IPS DF 6.9 (cell line): Measurements from ENCODE around the gene COL4A5.
"Not testable (repeated sequence)": the region's sequence is repeated elsewhere in the genome, so short reads cannot be mapped to it uniquely, and the experiment has no call there.

Experiments used
- DNase-seq: peaks from one replicate; pipeline ENCODE4 v3.0.0-alpha.2; 2013; ENCODE audit warnings: low read depth, low spot score
- H3K27ac ChIP-seq: one replicate; pipeline ENCODE4 v1.5.1; 2013; ENCODE audit warnings: low read length, control low read depth
- H3K27me3 ChIP-seq: 2 replicates; pipeline ENCODE4 v1.6.1; 2013; ENCODE audit warnings: mild to moderate bottlenecking, low read length; ENCODE audit not compliant: control insufficient read depth, insufficient read depth
- H3K36me3 ChIP-seq: 2 replicates; pipeline ENCODE4 v1.6.1; 2013; ENCODE audit warnings: low read length; ENCODE audit not compliant: control insufficient read depth, insufficient read depth
- H3K4me1 ChIP-seq: 2 replicates; pipeline ENCODE4 v1.6.1; 2013; ENCODE audit warnings: low read length; ENCODE audit not compliant: control insufficient read depth, insufficient read depth
- H3K4me3 ChIP-seq: 2 replicates; pipeline ENCODE4 v1.5.1; 2013; ENCODE audit warnings: mild to moderate bottlenecking, low read length
- H3K9me3 ChIP-seq: 2 replicates; pipeline ENCODE4 v1.6.1; 2013; ENCODE audit warnings: low read length, inconsistent platforms; ENCODE audit not compliant: control insufficient read depth, insufficient read depth
- WGBS: extraction: QIAGEN DNeasy Blood & Tissue Kit; methylation state at CpG from one replicate; pipeline ENCODE4 v1.1.7; 2013; ENCODE audit warnings: mixed read lengths, missing lambda C conversion rate; ENCODE audit not compliant: insufficient read length, insufficient coverage; 5-methylcytosine and 5-hydroxymethylcytosine counted together

COL4A5 gene

DNA sequence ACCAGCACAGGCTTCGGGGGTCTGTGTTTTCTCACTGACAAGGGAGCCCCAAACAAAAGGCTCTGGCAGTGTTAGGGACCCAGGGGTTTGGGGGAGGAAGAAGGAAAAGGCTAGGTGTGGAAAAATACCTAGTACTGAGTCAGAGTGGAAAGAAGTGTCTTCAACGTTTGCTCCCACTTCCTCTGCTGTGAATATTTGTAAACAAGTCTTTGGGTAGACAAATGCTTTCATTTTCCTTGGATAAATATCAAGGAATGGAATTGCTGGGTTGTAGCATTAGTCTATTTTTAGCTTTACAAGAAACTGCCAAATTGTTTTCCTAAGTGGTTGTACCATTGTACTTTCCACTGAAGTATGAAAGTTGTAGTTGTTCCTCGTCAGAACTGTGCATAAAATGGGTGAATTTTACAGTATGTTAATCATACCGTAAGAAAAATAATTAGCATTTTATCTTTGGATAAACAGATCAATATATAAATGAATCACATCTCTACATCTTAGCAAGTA is 17.4 kb downstream of the COL4A5 start:
- Histone ChIP-seq H3K36me3 (no peaks in the 10 kb centered on the region), H3K4me3 (no peak overlapping the region), H3K9me3 (no peaks in the 10 kb centered on the region), H3K27me3 (no peaks in the 10 kb centered on the region), H3K27ac (no peak overlapping the region), H3K4me1 (no peaks in the 10 kb centered on the region)
- no CpG with 5 or more reads among the region's 4 CpGs for WGBS
- DNase-seq: no peak

DNA sequence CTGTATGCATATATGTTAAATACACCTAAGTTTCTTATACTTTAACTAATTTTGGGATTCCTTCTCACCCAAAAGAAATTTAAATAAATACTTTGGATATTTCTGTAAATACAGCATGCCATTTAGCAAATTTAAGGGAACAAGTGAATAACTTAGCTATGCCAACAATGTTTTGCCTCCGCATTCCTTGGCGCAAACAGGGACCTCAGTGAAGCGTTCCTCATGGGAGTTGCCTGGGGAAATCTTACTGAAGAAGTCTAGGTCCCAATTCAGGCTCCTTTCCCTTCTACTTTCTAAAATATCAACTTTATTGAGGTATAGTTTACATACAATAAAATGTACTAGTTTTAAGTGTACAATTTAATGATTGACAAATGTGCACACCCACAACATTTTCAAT is 25.0 kb downstream of the COL4A5 start:
- Histone ChIP-seq H3K4me3 (no peak overlapping the region), H3K4me1 (no peaks in the 10 kb centered on the region), H3K9me3 (no peaks in the 10 kb centered on the region), H3K36me3 (no peaks in the 10 kb centered on the region), H3K27ac (no peak overlapping the region), H3K27me3 (no peaks in the 10 kb centered on the region)
- no peak for DNase-seq
- no CpG with 5 or more reads among the region's 3 CpGs for WGBS

DNA sequence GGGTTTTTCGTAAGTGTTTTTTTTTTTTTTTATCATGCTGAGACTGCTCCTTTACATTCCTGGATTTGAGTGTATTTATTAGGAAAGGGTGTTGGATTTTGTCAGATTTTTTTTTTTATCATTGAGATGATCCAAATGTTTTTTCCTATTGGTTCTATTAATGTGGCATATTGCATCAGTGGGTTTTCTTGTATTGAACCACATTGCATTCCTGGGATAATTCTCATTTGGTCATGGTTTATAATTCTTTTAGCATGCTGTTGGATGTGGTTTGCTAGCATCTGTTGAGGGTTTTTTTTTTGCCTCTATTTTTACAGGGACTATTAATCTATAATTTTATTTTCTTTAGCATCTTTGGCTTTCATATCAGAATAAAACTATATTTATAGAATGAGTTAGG is 28.8 kb downstream of the COL4A5 start:
- no peak overlapping the region for H3K27ac ChIP-seq
- H3K4me3 ChIP-seq: no peak overlapping the region
- H3K9me3 ChIP-seq: no peaks in the 10 kb centered on the region
- DNase-seq: no peak
- H3K36me3 ChIP-seq: no peaks in the 10 kb centered on the region
- no CpG with 5 or more reads among the region's 1 CpG for WGBS
- no peaks in the 10 kb centered on the region for H3K4me1 ChIP-seq
- no peaks in the 10 kb centered on the region for H3K27me3 ChIP-seq

DNA sequence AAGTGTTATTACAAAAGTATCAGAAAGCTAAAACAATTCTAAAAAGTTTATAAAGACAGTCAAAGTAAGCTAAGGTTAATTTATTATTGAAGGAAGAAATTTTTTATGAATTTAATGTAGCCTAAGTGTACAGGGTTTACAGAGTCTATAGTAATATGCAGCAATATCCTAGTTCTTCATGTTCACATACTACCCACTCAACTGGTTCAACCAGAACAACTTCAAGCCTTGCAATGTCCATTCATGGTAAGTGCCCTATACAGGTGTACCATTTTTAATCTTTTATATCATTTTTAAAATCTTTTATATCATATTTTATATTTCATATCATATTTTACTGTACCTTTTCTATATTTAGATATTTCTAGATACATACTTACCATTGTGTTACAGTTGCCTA is 34.3 kb downstream of the COL4A5 start:
- no peaks in the 10 kb centered on the region for H3K27me3 ChIP-seq
- no peak overlapping the region for H3K4me3 ChIP-seq

DNA sequence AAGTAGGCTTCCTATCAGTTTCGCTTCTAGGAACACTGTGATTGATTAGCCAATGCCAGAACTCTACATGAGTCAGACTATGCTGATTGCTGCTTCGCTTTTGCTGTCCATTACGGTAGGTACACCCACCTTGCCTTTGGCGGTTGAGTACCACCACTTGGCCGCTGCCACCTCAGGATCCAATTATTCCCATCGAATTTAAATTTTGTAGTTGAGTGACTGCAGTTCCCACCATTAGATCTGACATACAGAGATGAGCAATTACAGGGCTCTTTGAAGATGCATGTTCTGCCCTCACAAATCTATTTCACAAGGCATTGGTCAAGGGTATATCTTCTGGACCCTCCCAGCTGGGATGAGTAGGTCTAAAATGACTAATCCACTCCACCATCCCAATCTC is 41.9 kb downstream of the COL4A5 start:
- H3K9me3 ChIP-seq, H3K27me3 ChIP-seq, H3K4me1 ChIP-seq, DNase-seq, H3K36me3 ChIP-seq, H3K4me3 ChIP-seq, H3K27ac ChIP-seq: not testable (repeated sequence)
- WGBS: no CpG with 5 or more reads among the region's 6 CpGs

More for the DNA sequence above, 34.3 kb downstream of the COL4A5 start:
- Histone ChIP-seq H3K9me3 (no peaks in the 10 kb centered on the region), H3K27ac (no peak overlapping the region), H3K4me1 (no peaks in the 10 kb centered on the region), H3K36me3 (no peaks in the 10 kb centered on the region)
- DNase-seq: no peak

DNA sequence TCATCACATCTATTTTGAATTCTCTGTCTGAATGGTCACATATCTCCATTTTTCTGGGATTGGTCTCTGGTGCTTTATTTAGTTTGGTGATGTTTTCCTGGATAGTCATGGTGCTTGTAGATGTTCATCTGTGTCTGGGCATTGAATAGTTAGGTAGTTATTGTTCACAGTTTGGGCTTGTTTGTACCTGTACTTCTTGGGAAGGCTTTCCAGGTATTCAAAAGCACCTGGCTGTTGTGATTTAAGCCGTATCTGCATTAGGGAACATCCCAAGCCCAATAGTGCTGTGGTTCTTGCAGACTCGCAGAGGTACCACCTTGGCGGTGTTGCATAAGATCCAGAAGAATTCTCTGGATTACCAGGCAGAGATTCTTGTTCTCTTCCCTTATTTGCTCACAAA is 44.6 kb downstream of the COL4A5 start:
- Histone ChIP-seq H3K36me3 (no peaks in the 10 kb centered on the region), H3K4me3 (no peak overlapping the region), H3K4me1 (no peaks in the 10 kb centered on the region), H3K9me3 (no peaks in the 10 kb centered on the region; the same call in 1 of the 2 replicates), H3K27ac (no peak overlapping the region), H3K27me3 (no peaks in the 10 kb centered on the region)
- WGBS: no CpG with 5 or more reads among the region's 3 CpGs
- DNase-seq: no peak

DNA sequence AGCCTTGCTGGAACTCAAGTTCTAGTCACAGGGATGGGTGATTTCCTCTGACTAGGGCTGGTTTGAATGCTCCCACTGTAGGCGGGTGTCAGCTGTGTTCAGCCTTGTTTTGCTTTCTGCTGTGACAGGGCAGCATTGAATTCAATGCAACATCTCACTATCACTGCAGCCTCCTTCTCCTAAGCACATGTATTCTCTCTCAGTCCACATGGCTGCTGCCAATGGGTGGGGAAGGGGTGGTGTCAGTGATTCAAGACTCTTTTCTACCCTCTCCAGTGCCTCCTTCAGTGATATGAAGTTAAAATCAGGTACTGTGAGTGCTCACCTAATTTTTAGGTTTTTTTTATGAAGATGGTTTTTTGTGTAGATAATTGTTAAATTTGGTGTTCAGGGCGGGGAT is 46.3 kb downstream of the COL4A5 start:
- Histone ChIP-seq H3K36me3 (no peaks in the 10 kb centered on the region), H3K4me1 (no peaks in the 10 kb centered on the region), H3K27me3 (no peaks in the 10 kb centered on the region), H3K4me3 (no peak overlapping the region), H3K27ac (no peak overlapping the region), H3K9me3 (no peaks in the 10 kb centered on the region; the same call in 1 of the 2 replicates)
- no peak for DNase-seq
- WGBS: no CpG with 5 or more reads among the region's 2 CpGs

GRCh38 chrX:108494406-108495090 is 54.9 kb downstream of the COL4A5 start:
- no peaks in the 10 kb centered on the region for H3K9me3 ChIP-seq
- no peaks in the 10 kb centered on the region for H3K36me3 ChIP-seq
- no peaks in the 10 kb centered on the region for H3K27me3 ChIP-seq
- H3K27ac ChIP-seq: no peak overlapping the region
- H3K4me3 ChIP-seq: no peak overlapping the region
- no peak for DNase-seq
- no peaks in the 10 kb centered on the region for H3K4me1 ChIP-seq
- WGBS: no CpG with 5 or more reads among the region's 3 CpGs

DNA sequence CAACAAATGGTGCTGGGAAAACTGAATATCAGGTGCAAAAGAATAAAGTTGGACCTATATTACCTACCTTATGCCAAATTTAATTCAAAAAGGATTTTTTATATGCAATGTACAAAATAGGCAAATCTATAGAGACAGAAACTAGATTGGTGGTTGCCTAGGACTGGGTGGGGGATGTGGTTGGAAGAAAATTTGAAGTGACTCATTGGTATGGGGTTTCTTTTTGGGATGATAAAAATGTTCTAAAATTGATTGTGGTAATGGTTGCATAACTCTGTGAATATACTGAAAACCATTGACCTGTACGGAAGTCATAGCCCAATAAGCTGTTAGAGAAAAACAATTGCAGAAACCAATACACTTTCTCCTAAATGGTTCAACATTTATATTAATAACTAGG is 72.1 kb downstream of the COL4A5 start:
- Histone ChIP-seq H3K27me3 (no peaks in the 10 kb centered on the region), H3K27ac (no peak overlapping the region), H3K4me3 (no peak overlapping the region), H3K4me1 (no peaks in the 10 kb centered on the region), H3K9me3 (no peaks in the 10 kb centered on the region), H3K36me3 (no peaks in the 10 kb centered on the region)
- no CpG with 5 or more reads among the region's 1 CpG for WGBS
- DNase-seq: no peak

GRCh38 chrX:108516184-108516583 is 76.5 kb downstream of the COL4A5 start:
- no peak for DNase-seq
- H3K4me1 ChIP-seq: no peaks in the 10 kb centered on the region
- H3K36me3 ChIP-seq: no peaks in the 10 kb centered on the region
- no peak overlapping the region for H3K4me3 ChIP-seq
- H3K27ac ChIP-seq: no peak overlapping the region
- no peaks in the 10 kb centered on the region for H3K27me3 ChIP-seq
- H3K9me3 ChIP-seq: no peaks in the 10 kb centered on the region
- no CpG with 5 or more reads among the region's 2 CpGs for WGBS

- Histone ChIP-seq H3K27ac (no peak overlapping the region), H3K27me3 (no peaks in the 10 kb centered on the region), H3K4me3 (no peak overlapping the region), H3K36me3 (0 out of 2 replicates have a peak, but pooled peaks cover 3% of the 10 kb centered on the region), H3K9me3 (no peaks in the 10 kb centered on the region), H3K4me1 (no peaks in the 10 kb centered on the region)
- WGBS: no CpG with 5 or more reads among the region's 3 CpGs
- DNase-seq: no peak
These were observed 88.1 kb downstream of the COL4A5 start for GRCh38 chrX:108527724-108528123.
